ES-I3 (cell line): Measurements from ENCODE around the gene SLC22A14.
"Not testable (repeated sequence)": the region's sequence is repeated elsewhere in the genome, so short reads cannot be mapped to it uniquely, and the experiment has no call there.

Experiments used
- H3K36me3 ChIP-seq: 2 replicates; pipeline ENCODE4 v1.6.1; 2013; ENCODE audit warnings: mild to moderate bottlenecking, low read length, control low read depth, moderate library complexity; ENCODE audit not compliant: insufficient read depth
- H3K4me1 ChIP-seq: 2 replicates; pipeline ENCODE4 v1.6.1; 2013; ENCODE audit warnings: mild to moderate bottlenecking, control low read depth, low read length; ENCODE audit not compliant: insufficient read depth
- H3K9ac ChIP-seq: 2 replicates; pipeline ENCODE4 v1.6.1; 2013; ENCODE audit warnings: low read depth, mild to moderate bottlenecking, low read length, moderate library complexity
- H3K9me3 ChIP-seq: 2 replicates; pipeline ENCODE4 v1.6.1; 2013; ENCODE audit warnings: mild to moderate bottlenecking, low read length, moderate library complexity; ENCODE audit not compliant: control insufficient read depth, insufficient read depth

The SLC22A14 gene

GRCh38 chr3:38314112-38314763, 32.1 kb downstream of the SLC22A14 start:
- H3K36me3 ChIP-seq, result no peaks in the 10 kb centered on the region
- H3K9ac ChIP-seq, result no peak overlapping the region
- H3K4me1 ChIP-seq, result 0 out of 2 replicates have a peak, but pooled peaks cover 6% of the 10 kb centered on the region
- H3K9me3 ChIP-seq, result no peaks in the 10 kb centered on the region

GRCh38 chr3:38314764-38315487, 32.8 kb downstream of the SLC22A14 start:
- no peak overlapping the region for H3K9ac ChIP-seq
- H3K9me3 ChIP-seq, result no peaks in the 10 kb centered on the region
- no peaks in the 10 kb centered on the region for H3K36me3 ChIP-seq
- 0 out of 2 replicates have a peak, but pooled peaks cover 6% of the 10 kb centered on the region for H3K4me1 ChIP-seq

- Histone ChIP-seq H3K9me3 (no peaks in the 10 kb centered on the region), H3K4me1 (0 out of 2 replicates have a peak, but pooled peaks cover 6% of the 10 kb centered on the region), H3K9ac (no peak overlapping the region), H3K36me3 (no peaks in the 10 kb centered on the region)
These were observed 33.6 kb downstream of the SLC22A14 start for GRCh38 chr3:38315488-38316230.

- 0 out of 2 replicates have a peak, but pooled peaks cover 6% of the 10 kb centered on the region for H3K4me1 ChIP-seq
- H3K9me3 ChIP-seq, result no peaks in the 10 kb centered on the region
- H3K9ac ChIP-seq, result no peak overlapping the region
- H3K36me3 ChIP-seq, result no peaks in the 10 kb centered on the region
These were observed 34.5 kb downstream of the SLC22A14 start for GRCh38 chr3:38316356-38317191.

GRCh38 chr3:38317192-38317759, 35.2 kb downstream of the SLC22A14 start:
- Histone ChIP-seq H3K9me3 (no peaks in the 10 kb centered on the region), H3K36me3 (no peaks in the 10 kb centered on the region), H3K9ac (no peak overlapping the region), H3K4me1 (0 out of 2 replicates have a peak, but pooled peaks cover 6% of the 10 kb centered on the region)

- H3K4me1 ChIP-seq, result 0 out of 2 replicates have a peak, but pooled peaks cover 6% of the 10 kb centered on the region
- H3K9ac ChIP-seq, result no peak overlapping the region
- no peaks in the 10 kb centered on the region for H3K9me3 ChIP-seq
- H3K36me3 ChIP-seq, result no peaks in the 10 kb centered on the region
These were observed 36.9 kb downstream of the SLC22A14 start for GRCh38 chr3:38318766-38319671.

GRCh38 chr3:38320638-38321037, 38.5 kb downstream of the SLC22A14 start:
- not testable (repeated sequence) for H3K9ac ChIP-seq, H3K36me3 ChIP-seq, H3K9me3 ChIP-seq, H3K4me1 ChIP-seq

- Histone ChIP-seq H3K4me1 (no peaks in the 10 kb centered on the region), H3K9ac (no peak overlapping the region), H3K9me3 (peaks cover 4% of the 10 kb centered on the region; the same call in 1 of the 2 replicates), H3K36me3 (no peaks in the 10 kb centered on the region)
These were observed 41.0 kb downstream of the SLC22A14 start for GRCh38 chr3:38323060-38323459.

- no peaks in the 10 kb centered on the region for H3K36me3 ChIP-seq
- peaks cover 4% of the 10 kb centered on the region; the same call in 1 of the 2 replicates for H3K9me3 ChIP-seq
- no peaks in the 10 kb centered on the region for H3K4me1 ChIP-seq
- no peak overlapping the region for H3K9ac ChIP-seq
These were observed 43.2 kb downstream of the SLC22A14 start for GRCh38 chr3:38325256-38325655.

GRCh38 chr3:38327335-38328009, 45.4 kb downstream of the SLC22A14 start:
- H3K4me1 ChIP-seq, result no peaks in the 10 kb centered on the region
- peaks cover 4% of the 10 kb centered on the region; the same call in 1 of the 2 replicates for H3K9me3 ChIP-seq
- H3K36me3 ChIP-seq, result no peaks in the 10 kb centered on the region
- no peak overlapping the region for H3K9ac ChIP-seq

- Histone ChIP-seq H3K4me1 (no peaks in the 10 kb centered on the region), H3K9ac (no peak overlapping the region), H3K9me3 (peaks cover 4% of the 10 kb centered on the region; the same call in 1 of the 2 replicates), H3K36me3 (no peaks in the 10 kb centered on the region)
These were observed 49.3 kb downstream of the SLC22A14 start for GRCh38 chr3:38331257-38332022.

GRCh38 chr3:38332201-38332600, 50.1 kb downstream of the SLC22A14 start:
- H3K9me3 ChIP-seq, result peaks cover 4% of the 10 kb centered on the region; the same call in 1 of the 2 replicates
- H3K9ac ChIP-seq, result no peak overlapping the region

More at GRCh38 chr3:38332201-38332600, 50.1 kb downstream of the SLC22A14 start:
- Histone ChIP-seq H3K36me3 (no peaks in the 10 kb centered on the region), H3K4me1 (no peaks in the 10 kb centered on the region)
